ENCODE data around the gene RTF1. TPM values are rescaled to one million over a fixed set of nuclear protein-coding genes. Genes with fewer than 3 reads are reported as not detected.
"Not testable (repeated sequence)": the region's sequence is repeated elsewhere in the genome, so short reads cannot be mapped to it uniquely, and the experiment has no call there.

The RTF1 gene
- total RNA-seq, 1 donor from 2014 or later: 60.8 TPM

- Mint-ChIP-seq H3K27me3 (ENCODE audit: unreplicated experiment) (no peaks in the 10 kb centered on the region), H3K9me3 (ENCODE audit: unreplicated experiment) (no peaks in the 10 kb centered on the region), H3K27ac (ENCODE audit: unreplicated experiment) (no peak overlapping the region), H3K4me1 (ENCODE audit: unreplicated experiment) (peaks cover 5% of the 10 kb centered on the region), H3K4me3 (ENCODE audit: unreplicated experiment) (no peak overlapping the region), H3K36me3 (ENCODE audit: low read depth, unreplicated experiment) (peaks cover 10% of the 10 kb centered on the region)
- no peak for TF ChIP-seq CTCF (IDR thresholded peaks at IDR 0.05; ENCODE audit: unreplicated experiment)
- no peak for DNase-seq (ENCODE audit: low spot score)
Observed at GRCh38 chr15:41423979-41424659, 7.2 kb downstream of the RTF1 start.

- no peaks in the 10 kb centered on the region for H3K9me3 Mint-ChIP-seq (ENCODE audit: unreplicated experiment)
- no peaks in the 10 kb centered on the region for H3K27me3 Mint-ChIP-seq (ENCODE audit: unreplicated experiment)
- no peak for DNase-seq (ENCODE audit: low spot score)
- peaks cover 10% of the 10 kb centered on the region for H3K36me3 Mint-ChIP-seq (ENCODE audit: low read depth, unreplicated experiment)
- H3K27ac Mint-ChIP-seq (ENCODE audit: unreplicated experiment): no peak overlapping the region
- no peak overlapping the region for H3K4me3 Mint-ChIP-seq (ENCODE audit: unreplicated experiment)
- TF ChIP-seq CTCF (IDR thresholded peaks at IDR 0.05; ENCODE audit: unreplicated experiment): no peak
- H3K4me1 Mint-ChIP-seq (ENCODE audit: unreplicated experiment): peaks cover 12% of the 10 kb centered on the region
Observed at GRCh38 chr15:41424809-41425208, 7.9 kb downstream of the RTF1 start.

- H3K4me1 Mint-ChIP-seq (ENCODE audit: unreplicated experiment); H3K4me3 Mint-ChIP-seq (ENCODE audit: unreplicated experiment); H3K27me3 Mint-ChIP-seq (ENCODE audit: unreplicated experiment); DNase-seq (ENCODE audit: low spot score); H3K9me3 Mint-ChIP-seq (ENCODE audit: unreplicated experiment); H3K27ac Mint-ChIP-seq (ENCODE audit: unreplicated experiment); H3K36me3 Mint-ChIP-seq (ENCODE audit: low read depth, unreplicated experiment): not testable (repeated sequence)
Observed at GRCh38 chr15:41425907-41426306, 9.0 kb downstream of the RTF1 start.

GRCh38 chr15:41429003-41429890, 12.4 kb downstream of the RTF1 start:
- no peak overlapping the region for H3K4me3 Mint-ChIP-seq (ENCODE audit: unreplicated experiment)

More at GRCh38 chr15:41429003-41429890, 12.4 kb downstream of the RTF1 start:
- no peak for TF ChIP-seq CTCF (IDR thresholded peaks at IDR 0.05; ENCODE audit: unreplicated experiment)
- DNase-seq (ENCODE audit: low spot score): no peak
- Mint-ChIP-seq H3K27me3 (ENCODE audit: unreplicated experiment) (peaks cover 1% of the 10 kb centered on the region), H3K36me3 (ENCODE audit: low read depth, unreplicated experiment) (peaks cover 8% of the 10 kb centered on the region), H3K9me3 (ENCODE audit: unreplicated experiment) (no peaks in the 10 kb centered on the region), H3K27ac (ENCODE audit: unreplicated experiment) (peak overlapping the region; percentile 1), H3K4me1 (ENCODE audit: unreplicated experiment) (peaks cover 9% of the 10 kb centered on the region)
